H9 (cell line): ENCODE results near the gene PYGO2. TPM values are rescaled to one million over a fixed set of nuclear protein-coding genes. Genes with fewer than 3 reads are reported as not detected.

Experiments
- DNase-seq: peaks from one replicate; pipeline ENCODE4 v3.0.0-alpha.2; 2017
- H2AFZ ChIP-seq: one replicate; pipeline ENCODE4 v1.6.1; 2013; ENCODE audit warnings: mild to moderate bottlenecking, low read length, control low read depth, moderate library complexity
- H2AK5ac ChIP-seq: 2 replicates; pipeline ENCODE4 v1.6.1; 2013; ENCODE audit warnings: low read length, control low read depth, mixed read lengths; ENCODE audit not compliant: insufficient read length
- H2BK120ac ChIP-seq: one replicate; pipeline ENCODE4 v1.6.1; 2013; ENCODE audit warnings: low read depth, mild to moderate bottlenecking, low read length, control low read depth, inconsistent platforms; ENCODE audit not compliant: poor library complexity, severe bottlenecking
- H2BK12ac ChIP-seq: 2 replicates; pipeline ENCODE4 v1.6.1; 2013; ENCODE audit warnings: low read length, control low read depth, mixed read lengths, low read depth; ENCODE audit not compliant: insufficient read length
- H2BK15ac ChIP-seq: 2 replicates; pipeline ENCODE4 v1.6.1; 2013; ENCODE audit warnings: low read depth, low read length, control low read depth
- H2BK20ac ChIP-seq: one replicate; pipeline ENCODE4 v1.6.1; 2013; ENCODE audit warnings: low read depth, mild to moderate bottlenecking, low read length, control low read depth, inconsistent platforms; ENCODE audit not compliant: poor library complexity, severe bottlenecking
- H2BK5ac ChIP-seq: 2 replicates; pipeline ENCODE4 v1.6.1; 2013; ENCODE audit warnings: low read length, control low read depth, mixed read lengths; ENCODE audit not compliant: insufficient read length
- H3K14ac ChIP-seq: 2 replicates; pipeline ENCODE4 v1.6.1; 2013; ENCODE audit warnings: low read length, control low read depth; ENCODE audit not compliant: insufficient read depth
- H3K18ac ChIP-seq: 2 replicates; pipeline ENCODE4 v1.6.1; 2013; ENCODE audit warnings: low read depth, mild to moderate bottlenecking, mixed read lengths, low read length, control low read depth; ENCODE audit not compliant: insufficient read length
- H3K23ac ChIP-seq: 2 replicates; pipeline ENCODE4 v1.6.1; 2013; ENCODE audit warnings: low read length, control low read depth, mixed read lengths, low read depth; ENCODE audit not compliant: insufficient read length
- H3K23me2 ChIP-seq: 2 replicates; pipeline ENCODE4 v1.6.1; 2013; ENCODE audit warnings: low read depth, mild to moderate bottlenecking, mixed read lengths, low read length, control low read depth; ENCODE audit not compliant: insufficient read length, poor library complexity, severe bottlenecking
- H3K27ac ChIP-seq: 2 replicates; pipeline ENCODE4 v1.5.1; 2013; ENCODE audit warnings: low read length, control low read depth, mixed read lengths, low read depth; ENCODE audit not compliant: insufficient read length
- H3K27me3 ChIP-seq: 2 replicates; pipeline ENCODE4 v1.6.1; 2013; ENCODE audit warnings: low read length, control low read depth, inconsistent platforms; ENCODE audit not compliant: insufficient read depth
- H3K4ac ChIP-seq: 2 replicates; pipeline ENCODE4 v1.6.1; 2013; ENCODE audit warnings: low read depth, mild to moderate bottlenecking, control low read depth, inconsistent platforms, low read length, moderate library complexity
- H3K4me1 ChIP-seq: 2 replicates; pipeline ENCODE4 v1.6.1; 2013; ENCODE audit warnings: low read length, control low read depth, inconsistent platforms; ENCODE audit not compliant: insufficient read depth
- H3K4me2 ChIP-seq: 2 replicates; pipeline ENCODE4 v1.6.1; 2013; ENCODE audit warnings: low read length, control low read depth, mixed read lengths; ENCODE audit not compliant: insufficient read length, insufficient read depth
- H3K56ac ChIP-seq: 2 replicates; pipeline ENCODE4 v1.6.1; 2013; ENCODE audit warnings: low read depth, mild to moderate bottlenecking, mixed read lengths, low read length, control low read depth; ENCODE audit not compliant: insufficient read length
- H3K79me1 ChIP-seq: 2 replicates; pipeline ENCODE4 v1.6.1; 2013; ENCODE audit warnings: low read depth, mild to moderate bottlenecking, moderate library complexity, low read length, control low read depth, inconsistent platforms; ENCODE audit not compliant: insufficient read depth, poor library complexity, severe bottlenecking
- H3K79me2 ChIP-seq: 2 replicates; pipeline ENCODE4 v1.6.1; 2013; ENCODE audit warnings: low read length, control low read depth, inconsistent platforms; ENCODE audit not compliant: insufficient read depth
- H3K9ac ChIP-seq: 2 replicates; pipeline ENCODE4 v1.6.1; 2013; ENCODE audit warnings: low read length, control low read depth, mixed read lengths; ENCODE audit not compliant: insufficient read length; ENCODE audit errors: extremely low read depth
- H3K9me3 ChIP-seq: one replicate; pipeline ENCODE4 v1.6.1; 2013; ENCODE audit warnings: low read depth, low read length, inconsistent platforms; ENCODE audit not compliant: control insufficient read depth
- H3T11ph ChIP-seq: one replicate; pipeline ENCODE4 v1.6.1; 2013; ENCODE audit warnings: mild to moderate bottlenecking, low read length, control low read depth, inconsistent platforms
- H4K20me1 ChIP-seq: one replicate; pipeline ENCODE4 v1.6.1; 2013; ENCODE audit not compliant: control insufficient read depth, insufficient read length, insufficient read depth
- H4K5ac ChIP-seq: 2 replicates; pipeline ENCODE4 v1.6.1; 2013; ENCODE audit warnings: low read depth, mild to moderate bottlenecking, mixed read lengths, low read length, control low read depth; ENCODE audit not compliant: insufficient read length
- H4K8ac ChIP-seq: replicated peaks from 2 replicates; pipeline ENCODE4 v1.6.1; 2013; ENCODE audit warnings: low read length, control low read depth, mixed read lengths, low read depth; ENCODE audit not compliant: insufficient read length
- H4K91ac ChIP-seq: 2 replicates; pipeline ENCODE4 v1.6.1; 2013; ENCODE audit warnings: low read depth, mild to moderate bottlenecking, moderate library complexity, mixed read lengths, low read length, control low read depth; ENCODE audit not compliant: insufficient read length
- H3K27ac Mint-ChIP-seq, 3 experiments: 2 replicates in 2 of 3; 3 replicates in 1 of 3; pipeline ENCODE4 v1.8.0; 2020 to 2021; ENCODE audit warnings: mixed read lengths in 3 of 3, mild to moderate bottlenecking in 1 of 3, moderate library complexity in 1 of 3
- H3K27me3 Mint-ChIP-seq: 2 replicates; pipeline ENCODE4 v1.8.0; 2021; ENCODE audit warnings: low read depth, mild to moderate bottlenecking, moderate library complexity, mixed read lengths
- H3K36me3 Mint-ChIP-seq, 3 experiments: 2 replicates in 2 of 3; 3 replicates in 1 of 3; pipeline ENCODE4 v1.8.0; 2020 to 2021; ENCODE audit warnings: low read depth in 3 of 3, mixed read lengths in 3 of 3; ENCODE audit not compliant: insufficient read depth in 1 of 3
- H3K4me1 Mint-ChIP-seq, 2 experiments: 2 replicates each; pipeline ENCODE4 v1.8.0; 2020; ENCODE audit warnings: mixed read lengths in 2 of 2
- H3K4me3 Mint-ChIP-seq, 2 experiments: 2 replicates in 1 of 2; 3 replicates in 1 of 2; pipeline ENCODE4 v1.8.0; 2020 to 2021; ENCODE audit warnings: mild to moderate bottlenecking in 2 of 2, mixed read lengths in 2 of 2, moderate library complexity in 1 of 2
- H3K9me3 Mint-ChIP-seq, 2 experiments: 2 replicates in 1 of 2; 3 replicates in 1 of 2; pipeline ENCODE4 v1.8.0; 2020; ENCODE audit warnings: mild to moderate bottlenecking in 2 of 2, mixed read lengths in 2 of 2, moderate library complexity in 1 of 2
- WGBS: extraction: QIAGEN DNeasy Blood & Tissue Kit; methylation state at CpG from one replicate; pipeline ENCODE4 v1.1.7; 2013; ENCODE audit warnings: missing lambda C conversion rate, low lambda C conversion rate, mixed read lengths; ENCODE audit not compliant: insufficient read length; ENCODE audit errors: extremely low coverage; 5-methylcytosine and 5-hydroxymethylcytosine counted together
- total RNA-seq: library from RNA; stranded (reverse); gene quantifications from 2 replicates; pipeline ENCODE4 v1.2.1, GENCODE V29; 2021
- TF ChIP-seq, protein P1 (sequence below): fragments of 200-600 bp; sonication (generic); conservative IDR thresholded peaks from 3 replicates; pipeline ENCODE4 v1.8.0; 2021; ENCODE audit warnings: antibody characterized with exemption, mild to moderate bottlenecking

Gene PYGO2
- total RNA-seq, 1 experiment from 2014 or later = 38.7 TPM

DNA sequence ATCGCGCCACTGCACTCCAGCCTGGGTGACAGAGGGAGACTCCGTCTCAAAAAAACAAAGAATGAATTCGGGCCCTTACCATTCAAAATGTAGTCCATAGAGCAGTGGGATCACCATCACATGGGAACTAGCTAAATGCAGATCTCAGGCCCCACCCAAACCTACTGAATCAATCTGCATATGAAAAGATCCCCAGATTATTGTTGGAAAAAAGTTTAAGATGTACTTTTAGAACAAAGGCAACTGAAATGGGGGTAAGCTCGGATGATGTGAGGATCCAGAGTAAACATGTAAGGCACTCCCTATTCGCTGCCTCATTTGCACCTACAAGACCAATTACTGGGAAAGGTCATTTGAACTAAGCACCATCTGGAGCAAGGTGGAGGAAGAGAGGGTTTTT is 20.8 kb upstream of the PYGO2 start:
- Histone ChIP-seq H3K9me3 (no peaks in the 10 kb centered on the region), H2AFZ (no peak overlapping the region), H3K14ac (peak overlapping the region; percentile 17; the same call in 1 of the 2 replicates), H3K27me3 (no peaks in the 10 kb centered on the region), H3K23me2 (peaks cover 8% of the 10 kb centered on the region), H3K79me2 (peaks cover 11% of the 10 kb centered on the region; the same call in 1 of the 2 replicates), H3K23ac (no peak overlapping the region), H2BK5ac (no peak overlapping the region), H4K91ac (no peak overlapping the region), H3K56ac (no peak overlapping the region), H3K79me1 (no peaks in the 10 kb centered on the region), H3K4ac (no peak overlapping the region), H3K4me2 (peak overlapping the region; percentile 56), H2BK12ac (no peak overlapping the region), H4K8ac (no peak overlapping the region), H2BK20ac (no peak overlapping the region), H4K20me1 (no peaks in the 10 kb centered on the region), H2BK15ac (no peak overlapping the region), H3K9ac (peak overlapping the region; percentile 81), H4K5ac (no peak overlapping the region), H3T11ph (no peak overlapping the region), H3K27ac (peak overlapping the region; percentile 91), H2BK120ac (no peak overlapping the region), H2AK5ac (no peak overlapping the region), H3K18ac (peak overlapping the region; percentile 49), H3K4me1 (no peaks in the 10 kb centered on the region)
- Mint-ChIP-seq H3K36me3 (peaks cover 33 to 61% (median 52%) of the 10 kb centered on the region in 3 experiments), H3K9me3 (no peaks in the 10 kb centered on the region), H3K27me3 (no peaks in the 10 kb centered on the region), H3K4me1 (peaks cover 9 to 10% of the 10 kb centered on the region in 2 experiments; a peak in 3 of 4 replicates), H3K4me3 (no peak overlapping the region), H3K27ac (no peak overlapping the region)
- TF ChIP-seq, protein P1, sequence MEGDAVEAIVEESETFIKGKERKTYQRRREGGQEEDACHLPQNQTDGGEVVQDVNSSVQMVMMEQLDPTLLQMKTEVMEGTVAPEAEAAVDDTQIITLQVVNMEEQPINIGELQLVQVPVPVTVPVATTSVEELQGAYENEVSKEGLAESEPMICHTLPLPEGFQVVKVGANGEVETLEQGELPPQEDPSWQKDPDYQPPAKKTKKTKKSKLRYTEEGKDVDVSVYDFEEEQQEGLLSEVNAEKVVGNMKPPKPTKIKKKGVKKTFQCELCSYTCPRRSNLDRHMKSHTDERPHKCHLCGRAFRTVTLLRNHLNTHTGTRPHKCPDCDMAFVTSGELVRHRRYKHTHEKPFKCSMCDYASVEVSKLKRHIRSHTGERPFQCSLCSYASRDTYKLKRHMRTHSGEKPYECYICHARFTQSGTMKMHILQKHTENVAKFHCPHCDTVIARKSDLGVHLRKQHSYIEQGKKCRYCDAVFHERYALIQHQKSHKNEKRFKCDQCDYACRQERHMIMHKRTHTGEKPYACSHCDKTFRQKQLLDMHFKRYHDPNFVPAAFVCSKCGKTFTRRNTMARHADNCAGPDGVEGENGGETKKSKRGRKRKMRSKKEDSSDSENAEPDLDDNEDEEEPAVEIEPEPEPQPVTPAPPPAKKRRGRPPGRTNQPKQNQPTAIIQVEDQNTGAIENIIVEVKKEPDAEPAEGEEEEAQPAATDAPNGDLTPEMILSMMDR = no peak
- no CpG with 5 or more reads among the region's 6 CpGs for WGBS
- no peak for DNase-seq
